Psoas muscle (tissue), 8 donors: ENCODE results near the gene XRCC3. TPM values are rescaled to one million over a fixed set of nuclear protein-coding genes. Genes with fewer than 3 reads are reported as not detected.
A peak's percentile ranks its signal among the peaks of the same experiment; 100 is the strongest.

Experiments
- ATAC-seq, 4 donors: fragments of 200-7000 bp; cut with Tn5 transposase; one replicate each; pipeline ENCODE4 v1.9.1; 2020; ENCODE audit warnings: moderate library complexity in 3 of 4, mild to moderate bottlenecking in 2 of 4
- DNase-seq, 2 donors: peaks; one replicate each; pipeline ENCODE4 v3.0.0-alpha.2; 2020
- H3K27ac ChIP-seq: fragments of 200-600 bp; one replicate; pipeline ENCODE4 v1.8.0; 2022
- H3K27me3 ChIP-seq, 3 donors: fragments of 200-600 bp in 1 of 3; one replicate each; pipeline versions ENCODE4 v1.6.1 to v1.8.0; 2013 to 2022; ENCODE audit warnings: low read length in 2 of 3, mild to moderate bottlenecking in 2 of 3, moderate library complexity in 1 of 3; ENCODE audit not compliant: insufficient read depth in 3 of 3
- H3K36me3 ChIP-seq, 2 donors: fragments of 200-600 bp in 1 of 2; one replicate each; pipeline versions ENCODE4 v1.6.1 to v1.8.0; 2013 to 2022; ENCODE audit warnings: low read depth in 1 of 2, mild to moderate bottlenecking in 1 of 2, moderate library complexity in 1 of 2; ENCODE audit not compliant: insufficient read depth in 1 of 2
- H3K4me1 ChIP-seq: fragments of 200-600 bp; one replicate; pipeline ENCODE4 v1.8.0; 2022
- H3K4me3 ChIP-seq: fragments of 200-600 bp; one replicate; pipeline ENCODE4 v1.8.0; 2022; ENCODE audit warnings: mild to moderate bottlenecking
- H3K9me3 ChIP-seq: fragments of 200-600 bp; one replicate; pipeline ENCODE4 v1.8.0; 2022
- CTCF ChIP-seq: fragments of 200-600 bp; IDR thresholded peaks from one replicate; pipeline ENCODE4 v1.8.0; 2022; ENCODE audit warnings: antibody characterized with exemption
- WGBS, 3 donors: extraction: QIAGEN DNeasy Blood & Tissue Kit; methylation state at CpG; one replicate each; pipeline versions ENCODE4 v1.1.6 to v1.1.7; 2013; 5-methylcytosine and 5-hydroxymethylcytosine counted together
- intact Hi-C, 2 donors: fragments of 100-400 bp; cut with DNase I; formaldehyde crosslinking; loops; one replicate each; pipeline versions ENCODE4 v1.11.0 to v1.14.2; 2022
- polyA plus RNA-seq, 3 donors: library from polyadenylated mRNA; stranded (reverse); fragments of 200-250 nt; gene quantifications; one replicate each; pipeline ENCODE4 v1.2.3, GENCODE V29; 2013
- total RNA-seq, 4 donors: library from RNA; stranded (reverse); fragmentation: NEBNext Ultra II Directional in 2 of 4; extraction: Animal tissue kit (Norgen Biotek cat#: 25700) in 2 of 4; gene quantifications; one replicate each; pipeline versions ENCODE4 v1.2.1 to v1.2.4, GENCODE V29; 2021 to 2023
- donor health status: healthy with polysubstance abuse.
- donor health status: DM: no; HTN: no; CAD: no; lungs with moderate emphysema.
- donor health status: Bipolar disorder and iron deficiency.
- donor health status: healthy.
- donor health status: DM: yes; HTN: yes; CAD: no.
- donor health status: DM: no; HTN: no; CAD: no.
- donor health status: DM: no; HTN: no; CAD: no.
- donor health status: DM: yes; HTN: yes; CAD: no.

XRCC3 gene
- total and polyA plus RNA-seq, 7 donors: 1.00 to 2.5 (median 1.6) TPM

GRCh38 chr14:103758059-103758776 lies 43.0 kb upstream of the XRCC3 start:
- no peaks in the 10 kb centered on the region for H3K27me3 ChIP-seq
- no peaks in the 10 kb centered on the region for H3K9me3 ChIP-seq
- intact Hi-C loops: no loop called here
- no peak overlapping the region for H3K4me3 ChIP-seq
- H3K36me3 ChIP-seq: peaks cover 0 to 10% of the 10 kb centered on the region in 2 donors
- no peak for TF ChIP-seq CTCF
- ATAC-seq: no peak
- no peak for DNase-seq
- WGBS, 3 donors: 91 to 94% (median 94%) methylated on average over 8 of the region's 8 CpGs
- no peaks in the 10 kb centered on the region for H3K4me1 ChIP-seq
- no peak overlapping the region for H3K27ac ChIP-seq

- no peaks in the 10 kb centered on the region for H3K9me3 ChIP-seq
- no peak overlapping the region for H3K27ac ChIP-seq
- intact Hi-C loops: no loop called here
- H3K36me3 ChIP-seq: peaks cover 0 to 35% of the 10 kb centered on the region in 2 donors
- ATAC-seq (no peak), DNase-seq (no peak)
- H3K4me1 ChIP-seq: no peaks in the 10 kb centered on the region
- WGBS, 3 donors: 85 to 90% (median 88%) methylated on average over 6 of the region's 6 CpGs
- H3K4me3 ChIP-seq: no peak overlapping the region
- no peak for TF ChIP-seq CTCF
- H3K27me3 ChIP-seq: no peaks in the 10 kb centered on the region
Observed at GRCh38 chr14:103755060-103755459, 39.8 kb upstream of the XRCC3 start.

- H3K27ac ChIP-seq: no peak overlapping the region
- no peak for ATAC-seq
- no peaks in the 10 kb centered on the region for H3K27me3 ChIP-seq
- no peak overlapping the region for H3K4me3 ChIP-seq
- WGBS, 3 donors: 78 to 87% (median 83%) methylated on average over 9 of the region's 9 CpGs
- H3K9me3 ChIP-seq: no peaks in the 10 kb centered on the region
- intact Hi-C loops: no loop called here
- peaks cover 0 to 46% of the 10 kb centered on the region in 2 donors for H3K36me3 ChIP-seq
- TF ChIP-seq CTCF: no peak
- H3K4me1 ChIP-seq: no peaks in the 10 kb centered on the region
- DNase-seq: no peak
Observed at GRCh38 chr14:103753774-103754173, 38.5 kb upstream of the XRCC3 start.

DNA sequence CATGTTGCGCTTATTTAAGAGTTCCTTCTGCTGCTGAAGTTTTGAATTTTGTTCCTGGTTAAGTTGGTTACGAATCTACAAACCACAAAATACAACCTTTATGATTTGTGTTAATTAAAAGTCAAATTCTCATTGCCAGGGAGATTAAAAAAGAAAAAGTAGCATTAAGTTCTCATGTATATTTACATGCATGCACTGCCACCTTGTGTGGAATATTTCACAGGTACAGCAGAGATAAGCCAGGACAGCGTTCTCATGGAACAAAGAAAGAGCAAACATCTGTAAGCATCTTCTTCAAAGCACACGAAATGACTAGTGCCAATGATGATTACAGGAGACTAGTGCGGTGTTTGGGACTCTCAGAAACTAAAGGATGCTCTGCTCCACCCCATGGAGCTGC lies 34.6 kb upstream of the XRCC3 start:
- Histone ChIP-seq H3K27me3 (no peaks in the 10 kb centered on the region), H3K9me3 (no peaks in the 10 kb centered on the region), H3K4me1 (no peaks in the 10 kb centered on the region), H3K36me3 (peaks cover 0 to 70% of the 10 kb centered on the region in 2 donors), H3K4me3 (no peak overlapping the region), H3K27ac (no peak overlapping the region)
- TF ChIP-seq CTCF: peak; percentile 37
- no peak for DNase-seq
- intact Hi-C loops: loop anchor here in 1 of 2 donors (2.0 kb wide), 1 partner anchor 177 kb away; no protein-coding TSS in a partner anchor
- WGBS, 3 donors: 83 to 86% (median 85%) methylated on average over 5 of the region's 5 CpGs
- ATAC-seq: peak in 2 of 4 donors; percentile 50 to 52

- Histone ChIP-seq H3K9me3 (no peaks in the 10 kb centered on the region), H3K4me3 (no peak overlapping the region), H3K27ac (no peak overlapping the region), H3K27me3 (no peaks in the 10 kb centered on the region), H3K36me3 (peaks cover 0 to 74% of the 10 kb centered on the region in 2 donors), H3K4me1 (no peaks in the 10 kb centered on the region)
- 84 to 85% (median 84%) methylated on average over 5 of the region's 5 CpGs for WGBS, 3 donors
- no peak for ATAC-seq
- intact Hi-C loops: no loop called here
- TF ChIP-seq CTCF: no peak
- no peak for DNase-seq
Observed at GRCh38 chr14:103749452-103749851, 34.2 kb upstream of the XRCC3 start.
